Measurements from ENCODE around the gene FTO.

The FTO gene

DNA sequence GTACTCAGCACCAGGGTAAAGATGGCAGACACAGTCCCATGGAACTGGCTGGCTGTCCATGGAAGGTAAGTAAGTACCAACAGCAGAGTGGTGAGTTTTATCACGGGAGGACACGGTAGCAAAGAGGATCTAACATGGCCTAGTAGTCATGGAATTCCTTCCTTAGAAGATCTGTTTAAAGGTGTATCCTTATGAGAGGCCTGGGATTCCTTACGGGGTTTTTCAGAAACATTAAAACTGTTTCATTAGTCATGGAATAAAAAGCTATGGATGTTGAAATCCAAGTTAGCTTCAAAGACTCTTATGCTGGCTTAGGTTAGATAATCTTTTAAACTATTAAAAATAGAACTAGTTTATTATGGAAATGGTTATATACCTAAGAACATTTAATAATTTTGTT lies 7.4 kb downstream of the FTO start:
- no peak for DNase-seq (ENCODE audit: low spot score)

DNA sequence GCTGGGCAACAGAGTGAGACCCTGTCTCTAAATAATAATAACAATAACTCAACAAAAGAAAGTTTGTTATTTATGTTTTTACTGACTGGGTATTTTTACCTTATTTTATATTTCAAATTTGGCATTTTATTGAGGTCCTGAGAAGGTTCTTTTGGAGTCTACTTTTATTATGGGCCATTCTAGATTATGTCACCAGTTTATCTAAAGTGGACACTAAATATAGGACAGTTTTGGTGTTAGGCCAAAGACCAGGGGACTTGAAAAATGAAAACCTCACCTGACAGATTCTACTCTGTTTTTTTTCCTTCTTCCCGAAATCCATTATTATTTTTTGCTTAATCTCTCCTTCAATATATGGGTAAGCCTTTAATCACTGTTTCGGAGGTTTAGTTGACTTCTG lies 8.1 kb downstream of the FTO start:
- DNase-seq (ENCODE audit: low spot score), result no peak

DNA sequence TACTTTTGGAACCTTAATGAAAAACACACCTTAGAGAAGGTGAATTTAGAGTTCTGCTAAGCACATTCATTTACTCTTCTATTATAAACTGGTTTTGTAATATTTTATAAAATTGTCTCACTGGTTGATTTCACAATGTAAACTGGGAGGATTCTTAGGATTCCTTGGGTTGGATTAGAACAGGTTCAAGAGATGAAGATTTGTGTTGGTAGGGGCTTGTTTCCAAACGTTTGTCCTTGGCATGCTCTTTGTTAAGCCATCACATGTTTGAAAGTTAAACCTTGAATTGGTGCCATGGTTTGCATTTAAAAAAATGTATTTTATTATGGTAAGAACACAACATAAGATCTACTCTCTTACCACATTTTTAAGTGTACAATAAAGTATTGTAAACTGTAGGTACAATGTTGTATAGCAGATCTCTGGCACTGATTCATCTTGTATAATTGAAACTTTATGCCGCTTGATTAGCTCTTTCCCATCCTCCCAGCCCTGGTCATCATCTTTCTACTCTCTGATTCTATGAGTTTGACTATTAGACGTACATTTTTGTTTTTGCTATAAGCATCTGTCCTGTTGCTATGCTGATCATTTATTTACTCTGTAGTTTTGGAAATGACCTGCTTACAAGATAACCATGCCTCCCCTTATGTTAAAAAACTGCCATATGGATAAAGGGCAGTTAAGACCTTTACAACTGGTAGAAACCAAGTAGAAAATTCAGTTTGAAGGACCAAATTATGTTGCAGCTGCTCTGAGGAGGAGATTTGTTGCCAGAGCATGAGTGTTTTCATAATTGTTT lies 9.6 kb downstream of the FTO start:
- DNase-seq (ENCODE audit: low spot score), result no peak

DNA sequence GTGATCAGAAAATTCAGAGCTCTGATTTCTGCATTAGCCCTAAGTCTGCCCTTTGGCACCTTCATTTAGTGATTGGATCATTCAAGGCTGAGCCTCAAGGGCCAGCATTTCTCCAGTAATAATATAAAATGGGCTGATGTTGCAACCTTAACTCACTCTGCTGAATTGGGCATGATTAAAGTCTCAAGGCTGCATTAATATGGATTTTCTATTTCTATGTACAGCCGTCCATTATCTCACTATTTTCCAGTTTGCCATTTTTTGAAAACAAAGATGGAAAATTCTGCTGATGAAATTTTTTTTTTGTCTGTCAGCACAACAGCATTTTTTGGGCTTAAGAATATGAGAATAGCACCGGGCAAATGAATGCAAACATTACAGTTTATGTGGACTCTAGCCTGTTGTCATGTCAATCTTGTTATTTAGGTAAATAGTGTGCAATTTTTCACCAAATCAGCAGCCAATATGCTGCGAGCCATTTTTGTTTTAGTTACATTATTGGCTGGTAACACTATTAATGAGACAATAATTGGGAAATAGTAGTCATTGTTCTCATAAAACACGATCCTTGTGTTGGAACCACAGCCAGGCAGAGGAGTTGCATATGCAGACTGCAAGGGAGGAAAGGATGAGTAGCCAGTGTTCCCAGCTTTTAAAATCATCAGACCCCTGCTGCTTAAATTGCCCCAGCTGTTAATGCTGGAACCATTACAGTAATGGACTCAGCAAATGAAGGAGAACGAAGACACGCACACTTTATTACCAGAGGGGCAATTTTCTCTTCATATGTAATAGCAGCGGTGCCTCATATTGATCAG lies 10.5 kb downstream of the FTO start:
- no peak for DNase-seq (ENCODE audit: low spot score)

DNA sequence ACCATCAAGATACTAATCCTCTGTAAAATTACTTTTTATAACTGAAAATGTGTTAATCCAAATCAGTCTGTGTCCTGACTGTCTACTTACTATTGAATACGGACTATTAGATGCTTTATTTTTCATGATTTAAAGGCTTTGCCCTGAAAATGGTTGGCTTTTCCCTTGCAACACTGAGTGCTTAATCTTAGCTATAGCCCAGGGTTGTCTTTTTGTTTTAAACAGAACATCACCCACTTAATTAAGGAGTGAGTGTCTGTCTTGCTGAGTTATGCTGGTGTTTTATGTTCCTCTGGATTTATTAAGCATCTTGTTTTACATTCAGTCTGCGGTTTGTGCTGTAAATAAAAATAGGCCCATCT lies 11.0 kb downstream of the FTO start:
- DNase-seq (ENCODE audit: low spot score), result no peak

DNA sequence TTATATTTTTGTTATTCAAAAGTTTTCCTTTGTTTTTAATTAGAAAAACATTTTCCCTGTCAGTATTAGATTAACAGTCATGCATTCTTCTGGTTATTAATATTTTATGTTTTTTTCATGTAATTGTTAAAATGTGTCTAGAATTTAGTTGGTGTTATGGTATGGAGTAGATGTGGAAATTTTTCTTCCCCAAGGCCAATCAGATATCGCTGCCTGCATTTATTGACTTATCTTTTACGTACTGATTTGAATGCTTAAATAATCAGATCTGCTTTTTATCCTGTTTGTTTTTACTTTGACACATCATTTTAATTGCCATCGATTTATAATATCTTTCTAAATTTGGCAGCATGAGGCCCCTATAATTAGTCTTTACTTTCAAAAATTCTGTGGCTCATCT lies 13.6 kb downstream of the FTO start:
- no peak for DNase-seq (ENCODE audit: low spot score)

DNA sequence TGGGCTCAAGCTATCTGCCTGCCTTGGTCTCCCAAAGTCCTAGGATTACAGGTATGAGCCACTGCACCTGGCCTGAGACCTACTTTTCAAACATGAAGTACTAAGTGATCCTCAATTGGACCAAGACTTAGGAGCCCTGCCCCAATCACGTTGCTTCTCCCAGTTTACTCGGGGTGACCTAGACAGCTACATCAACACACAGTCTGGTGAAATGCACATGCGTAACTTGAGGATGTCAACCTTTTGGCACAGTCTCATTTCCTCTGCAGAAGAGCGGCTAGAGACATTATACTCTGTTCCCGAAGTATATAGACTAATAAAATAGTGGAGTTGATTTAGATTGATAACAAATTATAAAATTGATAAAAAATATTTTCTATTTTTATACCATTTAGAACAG lies 17.1 kb downstream of the FTO start:
- no peak for DNase-seq (ENCODE audit: low spot score)

DNA sequence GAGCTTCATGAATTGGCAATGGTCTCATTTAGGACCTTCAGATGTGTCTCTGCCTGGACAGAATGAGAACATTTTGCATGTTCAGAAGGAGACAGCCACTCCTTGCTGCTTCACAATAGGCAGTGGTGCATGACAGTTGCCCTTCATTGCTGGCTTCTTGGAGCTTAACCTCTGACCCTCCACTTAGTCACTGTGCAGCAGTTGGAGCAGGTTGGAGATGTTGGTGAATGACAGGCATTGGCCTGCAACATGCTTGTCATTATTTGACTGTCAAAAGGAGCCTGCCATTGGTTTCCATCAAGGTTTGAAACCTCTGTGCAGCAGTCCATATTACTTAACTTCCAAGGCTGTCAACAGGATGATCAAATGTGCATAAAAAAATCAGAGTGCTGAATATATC lies 22.7 kb downstream of the FTO start:
- no peak for DNase-seq (ENCODE audit: low spot score)

DNA sequence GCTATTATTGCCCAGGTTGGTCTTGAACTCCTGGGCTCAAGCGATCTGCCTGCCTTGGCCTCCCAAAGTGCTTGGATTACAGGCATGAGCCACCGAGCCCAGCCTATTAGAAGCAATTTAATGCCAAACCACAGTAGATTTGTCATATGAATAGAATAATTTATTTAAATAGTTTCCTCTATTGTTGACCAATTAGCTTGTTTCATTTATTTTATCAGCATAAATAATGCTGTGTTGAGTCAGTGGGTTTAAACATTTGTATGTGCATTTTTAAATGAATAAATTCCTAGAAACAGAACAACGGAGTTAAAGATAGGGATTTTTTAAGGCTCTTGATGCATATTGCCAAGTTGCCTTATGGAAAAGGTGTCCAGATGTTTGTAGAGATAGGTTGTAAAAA lies 26.7 kb downstream of the FTO start:
- DNase-seq (ENCODE audit: low spot score), result no peak

DNA sequence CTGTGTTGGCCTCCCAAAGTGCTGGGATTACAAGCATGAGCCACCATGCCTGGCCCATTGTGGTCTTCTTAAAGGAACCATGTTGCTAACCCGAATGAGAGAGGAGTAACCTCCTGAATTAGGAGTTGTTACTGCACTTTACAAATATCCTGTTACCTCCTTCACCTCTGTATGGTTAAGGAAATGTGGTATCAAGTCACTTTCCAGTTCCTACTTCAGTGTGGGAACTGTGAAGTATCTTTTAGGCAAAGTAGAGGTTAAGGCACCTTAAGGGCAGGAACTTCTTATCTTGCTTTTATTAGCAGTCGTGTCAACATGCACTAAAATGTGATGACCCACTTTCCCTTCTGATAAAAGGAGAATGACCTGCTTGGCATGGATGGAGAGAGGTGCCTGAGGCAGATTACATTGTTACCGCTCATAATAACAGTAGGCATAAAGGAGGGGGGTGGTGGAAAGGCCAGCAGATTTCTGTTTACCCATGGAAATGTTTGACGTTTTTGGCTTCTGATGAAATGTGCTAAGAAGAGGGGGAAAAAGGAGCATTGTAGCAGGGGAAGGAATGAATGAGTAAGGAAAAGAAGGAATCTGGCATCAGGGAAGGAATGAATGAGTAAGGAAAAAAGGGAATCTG lies 28.5 kb downstream of the FTO start:
- no peak for DNase-seq (ENCODE audit: low spot score)

DNA sequence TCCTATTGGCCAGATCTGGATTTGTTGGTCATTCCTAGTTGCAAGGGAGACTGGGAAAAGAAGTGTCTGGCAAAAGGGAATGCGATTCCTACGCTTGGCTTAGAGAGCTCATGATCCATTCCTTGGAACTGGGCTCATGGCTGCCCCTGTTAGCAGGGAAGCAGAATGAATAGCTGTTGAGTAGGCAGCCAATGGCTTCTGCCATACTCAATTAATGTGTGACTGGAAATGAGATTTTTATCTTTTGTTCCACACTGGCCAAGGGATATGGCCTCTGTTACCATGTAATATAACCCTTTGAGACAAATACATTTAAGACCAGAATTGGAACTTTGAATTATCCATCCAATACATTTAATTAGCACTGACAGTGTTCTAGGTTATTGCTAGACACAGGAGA lies 31.0 kb downstream of the FTO start:
- no peak for DNase-seq (ENCODE audit: low spot score)

DNA sequence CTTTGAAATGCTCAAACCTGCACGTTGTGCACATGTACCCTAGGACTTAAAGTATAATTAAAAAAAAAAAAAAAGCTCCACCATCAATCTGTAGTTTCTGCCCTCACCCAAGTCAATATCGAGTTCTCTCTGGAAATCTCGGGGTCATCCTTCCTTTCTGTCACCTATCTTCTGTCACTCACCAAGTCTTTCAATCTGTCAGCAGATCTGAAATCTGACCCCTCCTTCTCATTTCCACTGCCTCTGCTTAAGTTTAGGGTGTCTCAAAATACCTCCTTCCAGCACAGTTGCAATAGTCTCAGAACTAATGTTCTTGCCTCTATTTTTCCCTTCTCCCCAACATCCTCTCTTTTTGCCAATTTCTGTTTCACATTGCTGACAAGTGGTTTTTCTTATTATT lies 32.3 kb downstream of the FTO start:
- no peak for DNase-seq (ENCODE audit: low spot score)

DNA sequence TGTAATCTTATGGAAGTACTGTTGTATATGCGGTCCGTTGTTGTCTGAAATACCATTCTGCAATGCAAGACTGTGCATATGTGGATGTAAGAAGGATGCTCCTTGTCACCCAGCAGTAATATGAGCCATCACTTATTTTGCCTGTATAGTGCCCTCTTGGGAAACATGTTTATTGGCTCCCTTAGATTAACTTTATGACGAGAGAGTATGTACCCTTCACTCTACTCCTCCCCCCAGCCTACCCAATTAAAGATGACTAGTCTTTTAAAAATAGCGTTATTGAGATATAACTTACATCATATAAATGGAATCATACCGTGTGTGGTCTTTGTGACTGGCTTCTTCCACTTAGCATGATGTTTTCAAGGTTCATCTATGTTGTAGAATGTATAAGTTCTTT lies 33.6 kb downstream of the FTO start:
- no peak for DNase-seq (ENCODE audit: low spot score)

DNA sequence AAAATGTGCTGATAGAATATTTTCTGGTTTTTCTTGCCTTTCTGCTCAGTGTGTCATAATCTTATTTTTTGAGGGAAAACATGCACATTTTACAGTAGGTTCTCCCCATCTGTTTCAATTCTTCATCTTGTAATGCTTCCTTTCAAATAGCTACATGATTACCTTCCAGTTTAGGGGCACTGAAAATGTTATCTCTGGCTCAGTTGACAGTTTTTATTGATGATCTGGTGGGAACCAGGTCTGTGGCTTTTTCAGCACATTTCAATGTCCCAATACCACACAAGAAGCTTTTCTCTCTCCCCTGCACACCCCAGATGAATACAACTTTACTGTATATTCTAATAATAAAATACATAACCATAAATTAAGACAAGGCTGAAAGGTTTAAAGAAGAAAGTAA lies 36.5 kb downstream of the FTO start:
- no peak for DNase-seq (ENCODE audit: low spot score)

DNA sequence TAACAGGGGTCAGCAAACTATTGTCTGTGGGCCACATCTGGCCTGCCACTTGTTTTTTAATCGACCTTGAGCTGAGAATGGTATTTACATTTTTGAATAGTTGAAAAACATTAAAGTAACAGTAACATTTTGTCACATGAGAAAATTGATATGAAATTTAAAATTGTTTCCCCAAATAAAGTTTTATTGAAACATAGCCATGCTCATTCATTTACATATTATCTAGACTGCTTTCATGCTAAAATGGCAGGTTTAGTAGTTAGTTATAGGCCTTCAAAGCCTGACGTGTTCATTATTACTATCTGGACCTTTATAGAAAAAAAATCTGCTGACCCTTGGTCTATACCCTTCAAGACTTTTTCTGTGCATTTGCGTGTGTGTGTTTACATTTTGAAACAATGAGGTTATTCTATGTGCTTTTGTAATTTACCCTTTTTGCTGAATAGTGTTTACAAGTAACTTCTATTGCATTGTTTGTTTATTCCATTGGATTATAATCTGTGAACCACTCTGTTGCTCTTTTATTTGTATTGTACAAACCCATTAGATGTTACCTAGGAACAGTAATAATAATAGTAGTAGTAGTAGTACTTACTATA lies 37.1 kb downstream of the FTO start:
- no peak for DNase-seq (ENCODE audit: low spot score)

DNA sequence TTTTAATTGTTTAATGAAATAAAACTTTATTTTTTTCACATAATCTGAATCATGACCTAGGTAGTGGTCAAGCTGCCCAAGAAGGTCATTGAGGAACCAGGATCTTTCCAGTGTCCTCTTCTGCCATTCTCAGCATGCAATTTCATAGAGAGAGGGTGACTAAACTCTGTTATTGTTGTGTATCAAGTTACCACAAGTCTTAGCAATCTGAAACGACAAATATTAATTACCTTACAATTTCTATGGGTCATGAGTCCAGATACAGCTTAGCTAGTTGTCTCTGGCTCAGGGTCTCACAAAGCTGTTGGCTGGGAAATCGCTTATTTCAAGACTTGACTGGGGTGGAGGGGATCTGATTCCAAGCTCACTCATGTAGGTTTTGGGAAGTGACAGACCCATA lies 37.6 kb downstream of the FTO start:
- DNase-seq (ENCODE audit: low spot score), result no peak

DNA sequence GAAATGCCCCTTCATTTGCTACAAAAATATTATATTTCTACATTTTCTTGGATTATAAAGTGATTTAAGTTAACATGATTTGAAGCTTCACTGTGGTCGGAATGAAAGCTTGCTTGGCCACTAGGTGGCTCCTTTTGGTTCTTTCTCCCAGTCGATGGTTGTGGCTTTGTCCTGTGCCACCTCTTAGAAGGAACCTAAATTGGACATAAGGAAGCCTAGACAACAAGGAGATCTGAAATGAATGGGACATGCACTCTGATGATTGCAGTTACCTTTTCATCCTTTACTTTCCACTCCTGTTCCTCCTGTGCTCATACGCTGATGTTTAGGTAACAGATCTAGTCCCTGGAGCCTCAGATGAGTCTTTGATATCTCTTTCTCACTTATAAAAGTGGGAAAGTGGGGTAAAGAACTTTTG lies 39.2 kb downstream of the FTO start:
- DNase-seq (ENCODE audit: low spot score), result no peak

DNA sequence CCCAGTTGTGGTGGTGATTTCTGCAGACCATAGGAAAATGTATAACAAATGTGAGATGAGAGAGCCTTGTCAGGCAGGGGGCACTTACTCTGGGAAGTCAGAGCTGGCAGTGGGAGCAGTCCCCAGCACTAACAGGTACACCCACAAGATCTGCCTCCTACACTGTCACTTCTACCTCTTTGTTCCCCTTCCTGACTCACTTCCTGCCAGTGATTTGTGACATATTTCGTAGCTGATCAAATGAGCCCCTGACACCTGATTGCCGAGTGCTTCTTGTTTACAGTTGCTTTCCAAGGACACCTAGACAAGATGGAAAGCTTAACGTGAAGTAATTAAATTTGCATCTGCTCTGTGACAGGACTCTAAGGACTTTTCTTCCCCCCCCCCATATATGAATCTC lies 40.5 kb downstream of the FTO start:
- DNase-seq (ENCODE audit: low spot score), result no peak

DNA sequence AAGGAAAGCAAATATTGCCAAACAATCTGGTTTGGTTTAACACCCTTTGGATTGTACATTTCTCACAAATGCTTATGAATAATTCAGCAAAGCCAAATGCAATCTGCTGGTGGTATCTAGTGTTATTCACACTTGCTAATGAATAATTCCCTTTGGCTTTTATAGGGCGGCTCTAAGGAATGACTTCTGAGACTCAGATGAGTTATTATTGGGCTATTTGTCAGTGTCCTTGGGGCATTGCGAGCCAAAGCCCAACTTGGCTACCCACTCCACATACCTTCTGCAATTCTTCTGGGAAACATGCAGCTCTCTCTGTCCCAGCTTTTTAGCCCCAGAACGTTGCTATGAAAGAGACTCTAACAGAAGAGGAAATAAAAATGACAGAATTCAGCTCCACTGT lies 41.1 kb downstream of the FTO start:
- DNase-seq (ENCODE audit: low spot score), result no peak

DNA sequence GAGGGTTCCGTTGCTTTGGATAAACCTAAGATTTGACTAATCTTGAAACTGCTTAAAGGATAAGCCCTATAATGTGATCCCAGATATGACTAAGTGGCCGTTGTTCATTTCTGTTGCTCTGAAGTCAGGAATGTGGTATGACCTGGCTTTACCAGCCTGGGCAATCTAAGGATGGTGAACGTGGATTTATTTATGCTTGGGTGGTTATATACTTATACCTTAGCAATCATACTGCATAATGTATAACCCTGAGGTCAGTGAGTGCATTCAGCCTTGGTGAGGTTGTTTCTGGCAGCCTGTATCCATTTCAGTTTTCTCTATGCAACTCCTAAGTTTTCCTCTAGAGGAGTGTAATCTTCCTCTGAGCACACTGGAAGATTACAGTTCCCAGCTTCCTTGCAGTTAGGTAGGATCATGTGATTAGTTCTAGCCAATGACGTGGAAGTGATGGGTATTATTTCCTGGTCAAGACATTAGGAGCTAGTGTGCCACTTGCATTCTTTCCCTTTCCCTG lies 41.9 kb downstream of the FTO start:
- DNase-seq (ENCODE audit: low spot score), result no peak

DNA sequence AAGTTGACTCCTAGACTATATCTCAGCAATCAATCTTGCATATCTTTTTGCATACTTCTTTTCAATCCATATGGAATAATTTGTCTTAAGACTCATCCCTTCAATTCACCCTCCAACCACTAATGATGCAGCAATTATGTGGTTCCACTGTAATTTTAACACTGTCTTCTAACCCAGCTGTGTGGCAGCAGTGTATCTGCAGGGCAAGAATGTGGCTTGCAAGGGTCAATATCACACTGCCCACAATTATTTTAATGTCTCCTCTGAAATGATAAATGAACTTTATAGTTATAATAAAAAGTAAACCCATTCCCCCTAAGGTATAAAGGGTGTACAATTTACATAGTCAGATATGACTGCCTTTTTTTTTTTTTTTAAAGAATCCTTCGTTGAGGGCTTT lies 48.6 kb downstream of the FTO start:
- no peak for DNase-seq (ENCODE audit: low spot score)

DNA sequence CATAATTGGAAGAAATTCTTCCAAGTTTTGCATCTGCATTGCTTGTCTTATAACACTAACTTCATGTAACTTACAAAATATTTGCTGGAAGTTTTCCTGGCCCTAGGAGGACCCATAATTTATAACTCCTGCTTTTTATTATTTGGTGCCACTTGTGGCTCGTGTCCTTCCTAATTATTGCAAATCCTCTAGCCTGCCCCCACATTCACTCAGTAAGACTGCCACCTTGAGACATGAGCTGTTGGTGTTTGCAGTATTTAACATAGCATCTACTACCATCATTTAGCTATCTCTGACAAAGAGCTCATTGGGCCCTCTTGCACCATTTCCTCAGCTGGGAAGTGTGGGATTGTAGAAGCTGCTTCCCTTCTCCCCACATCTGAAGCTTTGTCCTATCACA lies 49.5 kb downstream of the FTO start:
- no peak for DNase-seq (ENCODE audit: low spot score)
